ENCODE data around the gene TPH1.
"Not testable (repeated sequence)": the region's sequence is repeated elsewhere in the genome, so short reads cannot be mapped to it uniquely, and the experiment has no call there.

Gene TPH1

DNA sequence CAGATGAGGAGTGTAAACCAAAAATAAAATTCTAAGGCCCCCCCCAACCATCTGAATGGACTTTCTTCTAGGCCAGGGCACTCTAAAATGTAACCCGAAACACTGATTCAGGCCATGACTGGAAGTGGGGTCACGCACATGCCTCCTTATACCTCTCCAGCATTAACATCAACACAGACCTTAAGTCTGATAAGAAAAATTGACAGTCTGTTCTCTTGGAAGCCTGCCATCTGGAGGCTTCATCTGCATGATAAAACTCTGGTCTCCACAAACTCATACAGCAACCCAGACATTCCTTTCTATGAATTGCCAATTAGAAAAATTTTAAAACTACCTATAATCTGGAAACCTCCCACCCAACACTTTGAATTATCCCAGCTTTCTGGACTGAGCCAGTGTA lies 29.3 kb downstream of the TPH1 start:
- no peak for DNase-seq

DNA sequence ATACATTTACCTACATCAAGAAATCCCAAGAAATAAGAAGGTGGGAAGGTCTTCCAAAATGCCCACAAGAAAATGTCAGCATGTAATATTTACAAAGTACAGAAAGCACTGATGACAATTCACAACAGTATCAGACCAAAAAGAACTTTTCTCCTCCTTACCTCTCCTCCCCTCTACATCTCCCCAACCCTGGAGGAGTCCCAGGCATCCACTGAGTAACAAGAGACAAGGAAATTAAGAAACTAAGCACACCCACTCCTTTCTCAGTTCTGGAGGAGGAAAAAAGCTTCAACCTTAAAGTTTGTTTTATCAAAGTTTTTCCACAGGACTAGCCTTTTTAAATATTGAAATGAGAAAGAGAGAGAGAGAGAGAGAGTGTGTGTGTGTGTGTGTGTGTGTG lies 31.2 kb downstream of the TPH1 start:
- DNase-seq = no peak

DNA sequence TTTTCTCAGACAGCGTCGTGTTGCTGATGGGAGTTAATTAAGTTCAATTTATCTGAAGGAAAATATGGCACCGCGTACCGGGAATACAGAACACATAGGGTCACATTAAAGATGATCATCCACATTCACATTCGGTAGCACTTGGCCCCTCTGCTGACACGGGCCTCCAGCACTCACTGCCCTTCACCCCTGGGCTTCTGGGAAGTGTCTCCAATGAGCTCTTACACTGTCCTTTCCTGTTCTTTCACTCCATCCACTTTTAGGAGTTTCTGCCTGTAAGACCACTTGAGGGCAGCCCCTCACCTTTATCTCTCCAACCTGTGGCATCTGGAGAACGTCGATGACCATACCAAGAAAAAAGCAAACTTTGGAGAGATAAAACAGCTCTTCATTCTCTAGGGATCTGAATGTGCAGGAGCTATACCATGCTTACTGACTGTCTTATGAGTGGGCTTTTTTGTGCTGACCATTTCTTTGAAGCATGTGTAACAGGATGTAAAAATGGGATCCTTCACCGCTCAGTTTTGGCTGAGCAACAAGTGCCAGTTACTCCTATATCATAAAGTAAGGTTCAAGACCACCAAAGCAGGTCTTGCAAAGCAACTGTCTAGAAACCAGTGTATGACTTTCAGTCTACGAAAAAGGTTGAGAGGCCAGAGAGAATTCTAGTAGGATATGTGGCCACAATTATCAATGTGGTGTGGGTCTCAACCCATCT lies 32.1 kb downstream of the TPH1 start:
- no peak for DNase-seq

DNA sequence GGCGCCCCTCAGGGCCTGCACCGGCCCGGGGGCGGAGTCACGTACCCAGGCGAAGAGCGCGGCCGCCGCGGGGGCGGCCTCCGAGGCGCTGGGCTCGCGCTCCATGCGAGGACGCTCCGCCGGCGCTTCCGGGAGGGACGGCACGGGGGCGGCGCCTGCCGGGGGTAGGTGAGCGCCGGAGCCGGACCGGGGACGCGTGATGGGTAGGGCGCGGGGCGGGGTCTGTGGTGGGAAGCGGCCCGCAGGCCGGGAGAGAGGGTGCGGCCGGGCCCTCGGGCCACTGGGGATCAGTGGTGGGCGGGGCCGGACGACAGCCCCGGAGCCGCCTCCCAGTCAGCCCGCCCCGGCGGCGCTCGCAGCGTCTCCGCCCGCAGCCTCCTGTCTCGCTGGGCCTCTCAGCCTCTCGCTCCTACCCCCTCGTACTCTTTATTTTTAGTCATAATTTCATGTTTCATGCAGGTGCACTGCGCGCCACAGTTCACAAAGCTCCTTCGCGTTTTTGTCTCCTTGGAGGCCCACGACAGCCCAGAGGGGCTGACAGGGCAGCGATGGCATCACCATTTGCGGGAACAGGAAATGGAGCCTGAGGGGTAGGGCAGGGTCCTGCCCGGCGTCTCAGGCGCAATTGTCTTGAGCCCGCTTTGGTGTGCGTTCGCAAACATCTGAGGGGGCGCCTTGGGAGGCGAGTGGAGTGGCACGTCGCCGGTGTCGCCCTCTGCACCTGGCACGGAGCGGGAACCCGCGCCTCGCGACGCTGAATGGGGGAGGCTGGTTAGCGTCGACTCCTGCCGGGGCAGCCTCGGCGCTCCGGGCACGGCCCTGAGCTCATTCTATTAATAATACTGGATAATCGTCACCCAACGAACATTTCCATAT lies 32.9 kb downstream of the TPH1 start, which contains the start of gene SERGEF:
SERGEF (minus strand) TSS at position 142 of the 876 bp plus-strand sequence; CDS start at position 105, 37 bp downstream.
- peak; percentile 89 for DNase-seq

DNA sequence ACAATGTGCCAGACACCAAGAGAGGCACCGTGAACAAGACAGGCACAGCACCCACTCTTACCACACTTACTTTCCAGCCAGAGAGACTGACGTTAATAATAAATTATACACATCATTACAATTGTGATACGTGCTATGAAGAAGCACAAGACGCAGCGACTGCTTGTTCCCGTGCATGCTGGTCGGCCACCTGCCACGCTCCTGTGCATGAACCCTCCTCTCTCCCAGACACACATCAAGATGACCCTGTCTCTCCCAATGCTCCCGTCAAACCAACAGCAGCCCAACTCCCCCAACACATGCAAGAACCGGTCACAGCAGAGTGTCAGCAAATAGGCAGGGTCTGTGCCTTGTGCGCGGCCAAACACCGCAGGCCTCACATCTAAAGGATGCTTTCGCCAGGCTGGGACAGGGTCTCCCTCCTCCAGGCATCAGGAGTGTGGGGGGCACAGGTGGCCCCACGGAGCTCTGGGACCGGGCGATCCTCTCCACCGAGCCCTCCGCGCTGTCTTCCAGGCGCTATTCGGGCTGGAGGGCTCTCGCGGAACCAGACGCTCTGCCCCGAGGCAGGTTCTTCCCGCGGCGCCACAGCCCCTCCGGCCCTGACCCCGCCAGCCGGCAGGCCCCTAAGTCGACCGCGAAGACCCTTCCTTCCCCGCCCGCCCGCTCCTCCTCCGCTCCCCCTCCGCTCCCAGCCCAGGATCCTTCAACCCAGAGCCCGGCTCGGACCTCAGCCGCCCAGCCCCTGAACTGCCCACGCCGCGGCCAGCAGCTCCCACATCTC lies 33.8 kb downstream of the TPH1 start:
- DNase-seq = peak; percentile 21

DNA sequence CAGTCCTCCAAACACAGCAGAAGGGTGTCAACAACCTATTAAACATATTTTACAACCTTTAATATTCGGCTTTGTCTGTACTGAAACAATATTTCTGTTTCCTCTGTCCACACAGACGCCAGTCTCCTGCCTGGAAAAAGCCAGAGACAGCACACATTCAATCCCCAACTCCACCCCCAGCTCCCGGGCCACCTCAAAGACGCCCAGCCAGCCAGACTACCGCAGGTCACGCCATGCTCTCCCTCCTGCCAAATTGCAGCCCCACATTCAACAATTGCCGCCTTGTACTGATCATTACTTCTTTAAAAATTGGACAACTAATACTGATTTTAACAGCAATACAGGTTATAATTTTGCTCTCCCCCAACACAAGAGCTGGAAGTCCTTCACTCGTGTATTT lies 34.4 kb downstream of the TPH1 start:
- no peak for DNase-seq

DNA sequence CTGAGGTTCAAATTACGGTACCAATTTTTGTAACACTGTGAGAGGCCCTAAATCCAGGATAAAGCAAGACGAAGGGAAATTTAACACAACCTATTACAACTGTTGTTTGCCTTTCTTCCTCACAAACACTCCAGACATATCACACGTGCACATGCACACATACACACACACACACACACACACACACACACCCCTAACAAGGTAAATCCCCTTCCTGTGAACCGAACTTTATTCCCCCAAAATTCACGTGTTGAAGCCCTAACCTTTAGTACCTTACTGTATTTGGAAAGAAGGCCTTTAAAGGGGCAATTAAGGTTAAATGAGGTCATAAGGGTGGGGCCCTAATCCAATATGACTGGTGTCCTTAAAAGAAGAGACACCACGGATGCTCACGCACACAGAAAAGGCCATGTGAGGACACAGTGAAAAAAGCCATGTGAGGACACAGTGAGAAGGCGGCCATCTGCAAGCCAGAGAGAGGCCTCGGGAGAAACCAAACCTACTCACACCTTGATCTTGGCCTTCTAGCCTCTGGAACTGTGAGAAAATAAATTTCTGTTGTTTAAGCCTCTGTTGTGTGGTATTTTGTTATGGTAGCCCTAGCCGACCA lies 35.0 kb downstream of the TPH1 start:
- no peak for DNase-seq

DNA sequence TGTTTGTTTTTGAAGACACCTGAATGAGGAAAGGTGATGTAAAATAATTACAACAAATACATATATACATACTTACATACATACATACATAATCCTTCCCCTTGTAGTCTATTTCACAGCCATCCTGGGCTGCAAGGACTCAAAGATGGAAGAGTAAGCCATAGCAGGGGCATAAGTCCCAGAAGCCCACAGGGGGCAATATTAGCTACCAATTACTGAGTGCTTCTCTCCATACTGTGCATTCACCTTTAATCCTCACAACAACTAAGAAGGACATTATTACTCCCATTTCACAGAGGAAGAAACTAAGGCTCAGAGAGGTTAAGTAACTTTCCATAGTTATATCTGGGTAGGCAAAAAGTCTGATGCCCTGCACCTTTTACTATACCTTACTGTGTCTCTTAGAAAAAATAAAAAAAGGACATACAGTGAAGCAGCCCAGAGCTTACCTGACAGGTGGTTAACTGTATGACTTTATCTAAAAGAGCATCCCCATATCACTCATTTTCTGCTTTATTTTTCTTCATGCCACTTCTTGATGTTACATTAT lies 35.9 kb downstream of the TPH1 start:
- DNase-seq = no peak

DNA sequence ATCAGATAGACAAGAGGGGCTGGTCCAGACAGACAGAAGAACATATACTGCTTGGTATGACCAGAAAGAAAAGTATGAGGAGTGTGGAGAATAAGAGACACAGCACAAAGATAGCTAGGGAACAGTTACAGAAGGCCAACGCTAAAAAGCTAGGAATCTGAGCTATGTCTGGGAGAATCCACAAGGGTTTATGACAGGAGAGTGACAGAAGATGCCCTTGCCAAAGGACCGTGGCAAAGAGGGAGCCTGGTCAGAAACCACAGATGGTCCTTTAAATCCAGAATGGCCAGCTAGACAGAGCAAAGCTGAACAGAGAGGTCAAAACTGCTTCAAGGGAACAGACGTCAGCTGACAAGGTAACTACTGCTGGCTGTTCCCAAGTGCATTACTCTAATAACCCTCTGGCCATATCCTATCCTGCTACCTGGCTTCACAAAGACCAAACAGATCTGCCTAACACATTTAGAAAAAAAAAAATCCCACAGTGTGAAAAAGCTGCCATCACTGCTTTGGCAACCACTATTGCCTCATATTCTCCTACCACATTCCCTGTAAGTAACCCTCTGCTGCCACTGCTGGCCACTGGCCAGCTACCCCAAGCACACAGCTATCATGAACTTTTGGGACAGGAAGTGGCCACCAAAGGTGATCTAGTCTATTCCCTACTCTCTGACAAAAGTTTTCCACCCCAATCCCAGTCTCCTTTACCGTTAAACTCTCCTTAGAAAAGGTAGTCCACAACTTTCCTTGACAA lies 40.5 kb downstream of the TPH1 start:
- no peak for DNase-seq

DNA sequence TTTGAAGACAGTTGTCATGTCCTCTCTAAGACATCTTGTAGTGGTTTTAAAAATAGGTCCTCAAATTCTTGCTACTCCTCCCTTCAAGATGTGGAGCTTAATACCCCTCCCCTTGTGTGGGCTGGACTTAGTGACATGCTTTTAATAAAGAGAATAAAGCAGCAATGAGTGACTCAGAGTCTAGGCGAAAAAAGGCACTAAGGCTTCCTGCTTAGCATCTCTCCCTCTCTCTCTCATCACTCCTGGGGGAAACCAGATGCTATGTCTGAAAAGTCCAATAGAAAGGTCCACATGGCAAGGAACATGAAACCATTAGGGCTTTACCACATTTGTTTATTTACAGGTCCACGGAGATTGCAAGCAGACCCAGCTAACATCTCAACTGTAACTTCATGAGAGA lies 44.9 kb downstream of the TPH1 start:
- DNase-seq = no peak

DNA sequence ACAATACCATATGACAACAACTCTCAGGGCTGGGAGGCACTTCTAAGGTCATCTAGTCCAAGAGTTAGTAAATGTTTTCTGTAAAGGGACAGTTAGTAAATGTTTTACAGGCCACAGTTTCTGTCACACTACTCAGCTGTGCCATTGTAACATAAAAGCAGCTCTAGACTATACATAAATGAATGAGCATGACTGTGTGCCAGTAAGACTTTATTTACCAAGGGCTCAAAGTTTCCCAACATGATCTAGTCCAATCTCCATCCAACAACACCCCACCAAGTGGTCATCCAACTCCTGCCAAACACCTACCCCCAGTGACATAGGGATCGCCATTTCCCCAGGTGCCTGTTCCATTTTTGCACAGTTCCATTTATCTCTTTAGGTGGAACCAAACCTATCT lies 45.3 kb downstream of the TPH1 start:
- DNase-seq = no peak

DNA sequence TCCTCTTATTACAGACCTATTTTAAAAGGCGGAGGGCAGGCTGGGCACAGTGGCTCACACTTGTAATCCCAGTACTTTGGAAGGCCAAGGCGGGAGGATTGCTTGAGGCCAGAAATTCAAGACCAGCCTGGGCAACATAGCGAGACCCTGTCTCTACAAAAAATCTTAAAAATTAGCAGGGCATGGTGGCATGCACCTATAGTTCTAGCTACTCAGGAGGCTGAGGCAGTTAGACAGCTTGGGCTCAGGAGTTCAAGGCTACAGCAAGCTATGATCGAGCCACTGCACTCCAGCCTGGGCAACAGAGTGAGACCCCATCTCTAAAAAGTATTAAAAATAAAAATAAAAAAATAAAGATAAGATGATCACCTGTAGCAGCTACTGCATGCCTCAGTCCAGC lies 45.9 kb downstream of the TPH1 start:
- DNase-seq = not testable (repeated sequence)
